K562 (cell line): ENCODE results near the gene P4HB. TPM values are rescaled to one million over a fixed set of nuclear protein-coding genes. Genes with fewer than 3 reads are reported as not detected.

Experiments used
- ATAC-seq: fragments of 200-7000 bp; cut with Tn5 transposase; 3 replicates; pipeline ENCODE4 v1.9.1; 2020; ENCODE audit warnings: moderate library complexity
- BruUV-seq: library from RNA; stranded (reverse); fragments of 400-500 nt; replicated peaks from 2 replicates; lab custom pipeline; 2021; lab: Mats Ljungman, UMichigan
- CTCF ChIA-PET: fragments of 300-600 bp; formaldehyde crosslinking; extraction: SDS; loops from one replicate; lab custom pipeline; 2021; ENCODE audit warnings: low intra/inter-chr PET ratio; lab: Yijun Ruan, JAX
- POLR2A ChIA-PET: fragments of 300-600, 350-650 bp; sonication (Branson Sonifier 250); formaldehyde crosslinking; extraction: SDS; loops from one replicate; lab custom pipeline; 2021; ENCODE audit warnings: antibody characterized with exemption, inconsistent platforms; lab: Yijun Ruan, JAX
- DNase-seq, 4 experiments: peaks; one replicate each; pipeline versions ENCODE4 v3.0.0 to v3.0.0-alpha.2; 2011 to 2018; ENCODE audit warnings: low spot score in 3 of 4, mixed read lengths in 3 of 4; ENCODE audit errors: extremely low read depth in 1 of 4
- FAIRE-seq: peaks from 2 replicates; lab custom pipeline; 2011; peaks lifted over from hg19 to GRCh38; lab: Jason Lieb, UNC
- H2AFZ ChIP-seq: 2 replicates; pipeline ENCODE4 v1.6.0; 2011; ENCODE audit warnings: low read depth, low read length, control low read depth, inconsistent platforms
- H3K27ac ChIP-seq: fragments of 200-600 bp; 3 replicates; pipeline ENCODE4 v1.8.0; 2011; ENCODE audit warnings: low read depth, mild to moderate bottlenecking, control low read depth, inconsistent platforms, low read length, moderate library complexity, mixed read lengths; ENCODE audit errors: extremely low read depth
- H3K27me3 ChIP-seq, 2 experiments: fragments of 300-600 bp in 1 of 2; 2 replicates in 1 of 2; 3 replicates in 1 of 2; pipeline versions ENCODE4 v1.6.0 to v1.8.0; 2011; ENCODE audit warnings: inconsistent platforms in 2 of 2, low read length in 2 of 2, mild to moderate bottlenecking in 1 of 2, mixed read lengths in 1 of 2, moderate library complexity in 1 of 2; ENCODE audit not compliant: control insufficient read depth in 2 of 2, insufficient read depth in 2 of 2
- H3K36me3 ChIP-seq: fragments of 300-600 bp; 3 replicates; pipeline ENCODE4 v1.8.0; 2011; ENCODE audit warnings: mild to moderate bottlenecking, low read length, inconsistent platforms; ENCODE audit not compliant: control insufficient read depth, insufficient read depth
- H3K4me1 ChIP-seq, 2 experiments: fragments of 200-600 bp in 1 of 2; replicated peaks in 1 of 2; 2 replicates in 1 of 2; 3 replicates in 1 of 2; pipeline versions ENCODE4 v1.5.1 to v1.8.0; 2011; ENCODE audit warnings: inconsistent platforms in 2 of 2, low read length in 2 of 2, mild to moderate bottlenecking in 1 of 2, mixed read lengths in 1 of 2, moderate library complexity in 1 of 2; ENCODE audit not compliant: control insufficient read depth in 2 of 2, insufficient read depth in 2 of 2
- H3K4me2 ChIP-seq: 2 replicates; pipeline ENCODE4 v1.6.1; 2011; ENCODE audit warnings: low read length, control low read depth, inconsistent platforms, mixed read lengths; ENCODE audit not compliant: insufficient read depth
- H3K4me3 ChIP-seq: fragments of 200-600 bp; sonication (generic), shearing (Covaris generic); 2 replicates; pipeline ENCODE4 v1.5.1; 2016; ENCODE audit warnings: control low read depth, inconsistent platforms
- H3K79me2 ChIP-seq: fragments of 200-600 bp; 3 replicates; pipeline ENCODE4 v1.8.0; 2011; ENCODE audit warnings: low read length, inconsistent platforms; ENCODE audit not compliant: control insufficient read depth, insufficient read depth
- H3K9ac ChIP-seq, 2 experiments: 2 replicates each; pipeline versions ENCODE4 v1.6.0 to v1.6.1; 2011; ENCODE audit warnings: low read depth in 2 of 2, low read length in 2 of 2, control low read depth in 1 of 2, inconsistent platforms in 1 of 2, mild to moderate bottlenecking in 1 of 2, mixed read lengths in 1 of 2; ENCODE audit not compliant: insufficient read depth in 1 of 2
- H3K9me1 ChIP-seq: one replicate; pipeline ENCODE4 v1.6.0; 2011; ENCODE audit warnings: inconsistent platforms, mild to moderate bottlenecking, low read length, moderate library complexity; ENCODE audit not compliant: control insufficient read depth, insufficient read depth
- H3K9me3 ChIP-seq: replicated peaks from 2 replicates; pipeline ENCODE4 v1.5.1; 2011; ENCODE audit warnings: low read depth, low read length, inconsistent platforms; ENCODE audit not compliant: control insufficient read depth, insufficient read depth
- H4K20me1 ChIP-seq: replicated peaks from 2 replicates; pipeline ENCODE4 v1.6.1; 2011; ENCODE audit warnings: low read length, inconsistent platforms, mixed read lengths; ENCODE audit not compliant: control insufficient read depth, insufficient read depth
- HDAC2 ChIP-seq: fragments of 450-650 bp; IDR thresholded peaks from 2 replicates; pipeline ENCODE4 v1.6.1; 2016; ENCODE audit warnings: mild to moderate bottlenecking
- JUN ChIP-seq, 2 experiments: sonication (generic) in 1 of 2; formaldehyde crosslinking in 1 of 2; IDR thresholded peaks; 2 replicates each; pipeline versions ENCODE4 v1.6.1 to v1.8.0; 2012 to 2022; ENCODE audit warnings: borderline replicate concordance in 2 of 2, mild to moderate bottlenecking in 2 of 2, improper control_type of control experiment in 1 of 2, low read depth in 1 of 2, low read length in 1 of 2, missing genetic modification reagents in 1 of 2
- NFRKB ChIP-seq: fragments of 450-650 bp; IDR thresholded peaks from 2 replicates; pipeline ENCODE4 v1.6.1; 2016; ENCODE audit warnings: low read depth
- PCBP1 ChIP-seq: fragments of 200-400 bp; formaldehyde crosslinking; IDR thresholded peaks from 2 replicates; pipeline ENCODE4 v1.6.1; 2018; ENCODE audit warnings: mild to moderate bottlenecking, low read depth, low read length; ENCODE audit not compliant: poor library complexity, severe bottlenecking
- POLR2H ChIP-seq: IDR thresholded peaks from 2 replicates; pipeline ENCODE4 v1.6.1; 2016; ENCODE audit warnings: missing genetic modification characterization, low read depth, mild to moderate bottlenecking, control low read depth, missing compliant biosample characterization, moderate library complexity
- RBBP5 ChIP-seq: fragments of 200-600 bp; sonication (generic); IDR thresholded peaks from 2 replicates; pipeline ENCODE4 v1.6.1; 2012; ENCODE audit warnings: borderline replicate concordance, mild to moderate bottlenecking, low read length, control low read depth, inconsistent platforms; ENCODE audit not compliant: insufficient read depth, poor library complexity, severe bottlenecking
- RBM39 ChIP-seq: fragments of 200-400 bp; formaldehyde crosslinking; optimal IDR thresholded peaks from 2 replicates; pipeline ENCODE3; 2018; ENCODE audit warnings: low read depth, low read length
- RHOXF2B ChIP-seq: fragments of 250-450 bp; sonication (Bioruptor Pico); conservative IDR thresholded peaks from 2 replicates; pipeline ENCODE4 v1.5.1; 2021
- ZNF253 ChIP-seq: fragments of 250-450 bp; sonication (Bioruptor Pico); conservative IDR thresholded peaks from 2 replicates; pipeline ENCODE4 v1.6.1; 2021; ENCODE audit warnings: mild to moderate bottlenecking
- ZNF699 ChIP-seq: fragments of 250-450 bp; sonication (Bioruptor Pico); IDR thresholded peaks from 2 replicates; pipeline ENCODE4 v1.8.0; 2021; ENCODE audit warnings: mild to moderate bottlenecking, moderate library complexity; ENCODE audit not compliant: insufficient replicate concordance
- WGBS: fragments of 100-300 bp; shearing (Covaris generic); methylation state at CpG from one replicate; pipeline ENCODE4 v1.1.6; 2016; ENCODE audit warnings: low coverage, mixed read lengths; ENCODE audit not compliant: insufficient coverage; ENCODE audit errors: missing lambda C conversion rate; 5-methylcytosine and 5-hydroxymethylcytosine counted together
- in situ Hi-C: fragments of 300-500 bp; cut with MboI; formaldehyde crosslinking; loops from 4 replicates; pipeline ENCODE4 v1.15.0; 2018; ENCODE audit warnings: inconsistent platforms, mixed read lengths
- intact Hi-C: fragments of 100-400 bp; cut with micrococcal nuclease; formaldehyde crosslinking; loops from 2 replicates; pipeline ENCODE4 v1.14.2; 2022
- polyA plus RNA-seq, 8 experiments: library from polyadenylated mRNA; depleted of rRNA in 4 of 8; stranded (reverse) in 5 of 8; unstranded in 3 of 8; fragments of >200 nt; fragmentation: Nextera tagmentation in 2 of 8; fragmentation: Illumina TruSeq in 1 of 8; extraction: Ambion mirVana in 2 of 8; extraction: Trizol in 1 of 8; gene quantifications; 2 replicates each; pipeline versions ENCODE4 v1.2.1 to v1.2.3, GENCODE V29; 2011 to 2014; ENCODE audit warnings: inconsistent platforms in 1 of 8, missing spikeins in 1 of 8
- total RNA-seq, 7 experiments: library from RNA; depleted of rRNA in 6 of 7; stranded (reverse); fragments of >200 nt in 6 of 7; fragmentation: Illumina TruSeq in 2 of 7; extraction: Trizol in 2 of 7; gene quantifications; 2 replicates each; pipeline versions ENCODE4 v1.2.1 to v1.2.3, GENCODE V29; 2011 to 2021; ENCODE audit warnings: low replicate concordance in 1 of 7
- TF ChIP-seq, protein P1 (sequence below): sonication (generic); formaldehyde crosslinking; IDR thresholded peaks from 2 replicates; pipeline ENCODE4 v1.8.0; 2022; ENCODE audit warnings: missing genetic modification reagents, mild to moderate bottlenecking, moderate library complexity, borderline replicate concordance
- TF ChIP-seq, protein P2 (sequence below): sonication (generic); formaldehyde crosslinking; IDR thresholded peaks from 2 replicates; pipeline ENCODE4 v1.8.1; 2023; ENCODE audit warnings: mild to moderate bottlenecking, missing genetic modification reagents
- TF ChIP-seq, protein P3 (sequence below): sonication (generic); formaldehyde crosslinking; IDR thresholded peaks from 2 replicates; pipeline ENCODE4 v1.4.0; 2020; ENCODE audit warnings: mild to moderate bottlenecking, missing genetic modification reagents

P4HB gene
- total and polyA plus RNA-seq, 9 of the 15 experiments (the other 6 are each of a cell fraction or from before 2014, with no cell fraction given) = 4.4 to 645 (median 325) TPM

DNA sequence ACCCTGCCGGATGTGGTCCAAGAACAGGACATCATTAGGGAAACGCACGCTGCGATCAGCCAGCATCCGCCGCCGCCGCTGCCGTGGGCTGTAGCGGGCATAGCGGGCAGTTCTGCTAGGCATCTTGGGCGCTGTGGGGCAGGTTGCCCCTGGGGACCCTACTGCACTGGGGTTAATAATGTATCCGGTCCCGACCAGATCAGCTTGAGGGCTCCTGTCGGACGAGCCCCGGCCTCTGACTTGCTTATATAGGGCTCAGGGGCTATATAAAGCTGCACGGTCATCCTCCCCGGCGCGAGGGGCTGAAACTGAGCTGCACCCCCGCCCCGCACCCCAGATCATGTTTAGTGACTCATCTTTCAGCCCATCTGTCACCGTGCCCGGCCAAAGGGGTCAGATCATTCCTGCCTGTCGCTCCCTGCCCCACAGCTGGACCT lies 25.5 kb downstream of the P4HB start, which contains the start of gene PPP1R27 (continued):
- TF ChIP-seq, protein P1, sequence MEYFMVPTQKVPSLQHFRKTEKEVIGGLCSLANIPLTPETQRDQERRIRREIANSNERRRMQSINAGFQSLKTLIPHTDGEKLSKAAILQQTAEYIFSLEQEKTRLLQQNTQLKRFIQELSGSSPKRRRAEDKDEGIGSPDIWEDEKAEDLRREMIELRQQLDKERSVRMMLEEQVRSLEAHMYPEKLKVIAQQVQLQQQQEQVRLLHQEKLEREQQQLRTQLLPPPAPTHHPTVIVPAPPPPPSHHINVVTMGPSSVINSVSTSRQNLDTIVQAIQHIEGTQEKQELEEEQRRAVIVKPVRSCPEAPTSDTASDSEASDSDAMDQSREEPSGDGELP (CRISPR knock-in tag) = peak; percentile 50; the same call in 1 of the 2 replicates
- TF ChIP-seq, protein P2, sequence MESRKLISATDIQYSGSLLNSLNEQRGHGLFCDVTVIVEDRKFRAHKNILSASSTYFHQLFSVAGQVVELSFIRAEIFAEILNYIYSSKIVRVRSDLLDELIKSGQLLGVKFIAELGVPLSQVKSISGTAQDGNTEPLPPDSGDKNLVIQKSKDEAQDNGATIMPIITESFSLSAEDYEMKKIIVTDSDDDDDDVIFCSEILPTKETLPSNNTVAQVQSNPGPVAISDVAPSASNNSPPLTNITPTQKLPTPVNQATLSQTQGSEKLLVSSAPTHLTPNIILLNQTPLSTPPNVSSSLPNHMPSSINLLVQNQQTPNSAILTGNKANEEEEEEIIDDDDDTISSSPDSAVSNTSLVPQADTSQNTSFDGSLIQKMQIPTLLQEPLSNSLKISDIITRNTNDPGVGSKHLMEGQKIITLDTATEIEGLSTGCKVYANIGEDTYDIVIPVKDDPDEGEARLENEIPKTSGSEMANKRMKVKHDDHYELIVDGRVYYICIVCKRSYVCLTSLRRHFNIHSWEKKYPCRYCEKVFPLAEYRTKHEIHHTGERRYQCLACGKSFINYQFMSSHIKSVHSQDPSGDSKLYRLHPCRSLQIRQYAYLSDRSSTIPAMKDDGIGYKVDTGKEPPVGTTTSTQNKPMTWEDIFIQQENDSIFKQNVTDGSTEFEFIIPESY (CRISPR knock-in tag) = peak; percentile 92

DNA sequence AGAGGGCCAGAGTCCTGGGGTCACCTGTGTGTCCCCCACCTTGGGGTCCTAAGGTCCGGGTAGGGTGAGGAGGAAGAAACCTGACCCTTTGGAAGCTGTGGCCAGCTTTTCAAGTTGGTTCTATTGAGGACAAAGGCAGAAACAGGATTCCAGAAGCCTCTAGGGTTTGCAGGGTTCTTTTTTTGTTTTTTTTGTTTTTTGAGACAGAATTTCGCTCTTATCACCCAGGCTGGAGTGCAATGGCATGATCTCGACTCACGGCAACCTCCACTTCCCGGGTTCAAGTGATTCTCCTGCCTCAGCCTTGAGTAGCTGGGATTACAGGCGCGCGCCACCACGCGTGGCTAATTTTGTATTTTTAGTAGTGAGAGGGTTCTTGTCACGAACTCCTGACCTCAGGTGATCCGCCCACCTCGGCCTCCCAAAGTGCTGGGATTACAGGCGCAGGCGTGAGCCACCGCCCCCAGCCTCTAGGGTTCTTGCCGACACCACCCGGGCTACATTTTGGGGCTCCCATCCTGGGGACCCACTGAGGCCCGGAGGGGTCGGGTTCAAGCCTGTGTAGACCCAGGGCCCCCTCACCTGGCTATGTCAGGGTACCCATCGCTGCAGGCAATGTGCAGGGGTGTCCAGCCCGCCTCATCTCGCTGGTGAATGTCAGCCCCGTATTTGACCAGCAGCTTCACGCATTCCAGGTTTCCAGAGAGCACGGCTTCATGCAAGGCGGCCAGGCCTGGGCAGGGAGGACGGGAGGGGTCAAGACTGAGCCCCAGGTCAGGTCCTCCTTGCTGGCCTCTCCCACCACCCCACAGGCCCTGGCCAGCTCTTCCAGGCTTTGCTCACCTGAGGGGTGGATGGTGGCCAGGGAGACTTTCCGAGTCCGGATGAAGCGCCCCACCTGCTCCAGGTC lies 26.2 kb downstream of the P4HB start:
- peak; percentile 79 for FAIRE-seq
- CTCF ChIA-PET = no interaction called here
- no TSS peak for BruUV-seq
- Histone ChIP-seq H2AFZ (peak overlapping the region; percentile 68), H3K9me1 (no peaks in the 10 kb centered on the region), H3K4me2 (peak overlapping the region; percentile 85), H3K4me3 (peak overlapping the region; percentile 64), H3K4me1 (peaks cover 30 to 56% of the 10 kb centered on the region in 2 experiments), H3K9me3 (no peaks in the 10 kb centered on the region), H3K36me3 (no peaks in the 10 kb centered on the region), H3K27ac (peak overlapping the region; percentile 98), H4K20me1 (no peaks in the 10 kb centered on the region), H3K9ac (peak overlapping the region; percentile 85 to 96), H3K27me3 (no peaks in the 10 kb centered on the region), H3K79me2 (peaks cover 28% of the 10 kb centered on the region; the same call in 2 of the 3 replicates)
- in situ Hi-C loops = no loop called here
- intact Hi-C loops = no loop called here
- 54% methylated on average over 25 of the region's 31 CpGs for WGBS
- DNase-seq = no peak
- POLR2A ChIA-PET = interaction anchor here (0.6 to 3.6 kb wide), 10 partner anchors 8 to 815 kb away, joined by 3 to 25 read pairs (median 4); partner anchors contain the start of gene NPB
- no peak for ATAC-seq
- TF ChIP-seq, protein P3, sequence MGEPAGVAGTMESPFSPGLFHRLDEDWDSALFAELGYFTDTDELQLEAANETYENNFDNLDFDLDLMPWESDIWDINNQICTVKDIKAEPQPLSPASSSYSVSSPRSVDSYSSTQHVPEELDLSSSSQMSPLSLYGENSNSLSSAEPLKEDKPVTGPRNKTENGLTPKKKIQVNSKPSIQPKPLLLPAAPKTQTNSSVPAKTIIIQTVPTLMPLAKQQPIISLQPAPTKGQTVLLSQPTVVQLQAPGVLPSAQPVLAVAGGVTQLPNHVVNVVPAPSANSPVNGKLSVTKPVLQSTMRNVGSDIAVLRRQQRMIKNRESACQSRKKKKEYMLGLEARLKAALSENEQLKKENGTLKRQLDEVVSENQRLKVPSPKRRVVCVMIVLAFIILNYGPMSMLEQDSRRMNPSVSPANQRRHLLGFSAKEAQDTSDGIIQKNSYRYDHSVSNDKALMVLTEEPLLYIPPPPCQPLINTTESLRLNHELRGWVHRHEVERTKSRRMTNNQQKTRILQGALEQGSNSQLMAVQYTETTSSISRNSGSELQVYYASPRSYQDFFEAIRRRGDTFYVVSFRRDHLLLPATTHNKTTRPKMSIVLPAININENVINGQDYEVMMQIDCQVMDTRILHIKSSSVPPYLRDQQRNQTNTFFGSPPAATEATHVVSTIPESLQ (CRISPR knock-in tag) = no peak
- TF ChIP-seq RBM39 = no peak
- TF ChIP-seq PCBP1 = peak; percentile 49
- no peak for TF ChIP-seq ZNF253 (CRISPR knock-in tag)
- 0 out of 2 replicates have a peak, but pooled peaks have one; percentile 23 for TF ChIP-seq NFRKB
- TF ChIP-seq POLR2H (tag) = no peak
- TF ChIP-seq JUN (IDR thresholded peaks at IDR 0.05; ENCODE audit: borderline replicate concordance, low read depth, low read length) = no peak
- TF ChIP-seq JUN (CRISPR knock-in tag; IDR thresholded peaks at IDR 0.05; ENCODE audit: borderline replicate concordance) = 0 out of 2 replicates have a peak, but pooled peaks have one; percentile 5
- no peak for TF ChIP-seq ZNF699 (CRISPR knock-in tag)
- TF ChIP-seq RHOXF2B (CRISPR knock-in tag) = no peak
- TF ChIP-seq RBBP5 = no peak
- no peak for TF ChIP-seq HDAC2
